Gastrocnemius medialis (tissue), 4 donors: ENCODE measurements around the gene MCF2L2. TPM values are rescaled to one million over a fixed set of nuclear protein-coding genes. Genes with fewer than 3 reads are reported as not detected.

Experiments used
- ATAC-seq, 2 donors: fragments of 150-250 bp; one replicate each; pipeline ENCODE4 v1.9.1; 2016
- DNase-seq, 2 donors: peaks; one replicate each; pipeline ENCODE4 v3.0.0-alpha.2; 2019
- H3K27ac ChIP-seq, 4 donors: fragments of 200-600 bp; sonication (generic); 1 replicate in 1 of 4; 2 replicates in 3 of 4; pipeline ENCODE4 v1.5.1; 2016 to 2018; ENCODE audit warnings: mild to moderate bottlenecking in 2 of 4, moderate library complexity in 1 of 4
- H3K27me3 ChIP-seq, 3 donors: fragments of 200-600 bp; sonication (generic) in 2 of 3; 1 replicate in 1 of 3; 2 replicates in 2 of 3; pipeline versions ENCODE4 v1.5.1 to v1.6.0; 2016 to 2019; ENCODE audit warnings: mild to moderate bottlenecking in 1 of 3, moderate library complexity in 1 of 3
- H3K36me3 ChIP-seq, 2 donors: fragments of 200-600 bp; sonication (generic) in 1 of 2; one replicate each; pipeline ENCODE4 v1.5.1; 2017 to 2018
- H3K4me1 ChIP-seq, 2 donors: fragments of 200-600 bp; sonication (generic) in 1 of 2; one replicate each; pipeline ENCODE4 v1.5.1; 2016 to 2017; ENCODE audit warnings: mild to moderate bottlenecking in 2 of 2
- H3K4me3 ChIP-seq, 4 donors: fragments of 200-600 bp; sonication (generic) in 3 of 4; 1 replicate in 1 of 4; 2 replicates in 3 of 4; pipeline ENCODE4 v1.5.1; 2016 to 2019; ENCODE audit warnings: mild to moderate bottlenecking in 2 of 4
- H3K9me3 ChIP-seq, 3 donors: fragments of 200-600 bp; sonication (generic) in 2 of 3; 1 replicate in 1 of 3; 2 replicates in 2 of 3; pipeline ENCODE4 v1.5.1; 2016 to 2019
- POLR2A ChIP-seq, 2 donors: fragments of 450-650 bp; IDR thresholded peaks; one replicate each; pipeline ENCODE4 v1.6.1; 2017; ENCODE audit warnings: antibody characterized with exemption in 2 of 2, mild to moderate bottlenecking in 2 of 2, moderate library complexity in 2 of 2
- in situ Hi-C, 4 donors: fragments of 200-750 bp; cut with MboI; loops; one replicate each; pipeline versions ENCODE4 v1.15.0 to v1.8.0; 2017; ENCODE audit warnings: low sequenced_read_pairs in 4 of 4
- intact Hi-C: fragments of 100-400 bp; cut with DNase I; formaldehyde crosslinking; loops from one replicate; pipeline ENCODE4 v1.15.1; 2023; ENCODE audit warnings: low total_unique reads
- total RNA-seq, 4 donors: library from RNA; depleted of rRNA; stranded (reverse); fragments of >200 nt; gene quantifications; one replicate each; pipeline versions ENCODE4 v1.1.0 to v1.2.3, GENCODE V29; 2016
- TF ChIP-seq, protein P1 (sequence below), 5 experiments: fragments of 450-650 bp in 3 of 5; fragments of 200-600 bp in 2 of 5; sonication (generic) in 2 of 5; IDR thresholded peaks in 4 of 5; conservative IDR thresholded peaks in 1 of 5; 1 replicate in 4 of 5; 2 replicates in 1 of 5; pipeline ENCODE4 v1.5.1; 2016 to 2019; ENCODE audit warnings: antibody characterized with exemption in 5 of 5, mild to moderate bottlenecking in 3 of 5, moderate library complexity in 3 of 5

MCF2L2 gene
- total RNA-seq, 4 donors from 2014 or later: 0.27 to 0.61 (median 0.46) TPM

DNA sequence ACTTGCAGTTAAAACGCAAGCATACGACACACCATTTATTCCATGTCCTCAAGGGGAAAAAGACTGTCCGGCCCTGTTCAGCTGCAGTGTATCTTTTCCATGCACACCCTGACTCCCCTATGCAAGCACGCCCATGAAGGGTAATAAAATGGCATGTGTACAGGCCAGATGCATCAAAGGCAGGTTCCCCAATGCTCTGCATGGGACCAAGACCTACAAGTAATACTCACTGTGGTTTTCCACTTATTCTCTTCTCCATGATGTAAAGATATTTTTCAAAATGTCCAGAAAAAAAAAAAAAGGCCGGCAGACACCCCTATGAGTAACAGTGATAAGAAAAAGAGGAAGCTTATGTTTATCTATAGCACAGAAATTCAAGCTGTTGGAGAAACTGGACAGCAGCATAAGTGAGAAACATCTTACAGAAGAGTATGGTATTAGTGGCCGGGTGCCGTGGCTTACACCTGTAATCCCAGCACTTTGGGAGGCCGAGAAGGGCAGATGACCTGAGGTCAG lies 70.8 kb downstream of the MCF2L2 start:
- no peak overlapping the region for H3K4me3 ChIP-seq
- DNase-seq: no peak
- no peak overlapping the region for H3K27ac ChIP-seq
- no peaks in the 10 kb centered on the region for H3K36me3 ChIP-seq
- intact Hi-C loops (no loop called here), in situ Hi-C loops (no loop called here)
- no peaks in the 10 kb centered on the region for H3K27me3 ChIP-seq
- no peaks in the 10 kb centered on the region for H3K4me1 ChIP-seq
- TF ChIP-seq, protein P1, sequence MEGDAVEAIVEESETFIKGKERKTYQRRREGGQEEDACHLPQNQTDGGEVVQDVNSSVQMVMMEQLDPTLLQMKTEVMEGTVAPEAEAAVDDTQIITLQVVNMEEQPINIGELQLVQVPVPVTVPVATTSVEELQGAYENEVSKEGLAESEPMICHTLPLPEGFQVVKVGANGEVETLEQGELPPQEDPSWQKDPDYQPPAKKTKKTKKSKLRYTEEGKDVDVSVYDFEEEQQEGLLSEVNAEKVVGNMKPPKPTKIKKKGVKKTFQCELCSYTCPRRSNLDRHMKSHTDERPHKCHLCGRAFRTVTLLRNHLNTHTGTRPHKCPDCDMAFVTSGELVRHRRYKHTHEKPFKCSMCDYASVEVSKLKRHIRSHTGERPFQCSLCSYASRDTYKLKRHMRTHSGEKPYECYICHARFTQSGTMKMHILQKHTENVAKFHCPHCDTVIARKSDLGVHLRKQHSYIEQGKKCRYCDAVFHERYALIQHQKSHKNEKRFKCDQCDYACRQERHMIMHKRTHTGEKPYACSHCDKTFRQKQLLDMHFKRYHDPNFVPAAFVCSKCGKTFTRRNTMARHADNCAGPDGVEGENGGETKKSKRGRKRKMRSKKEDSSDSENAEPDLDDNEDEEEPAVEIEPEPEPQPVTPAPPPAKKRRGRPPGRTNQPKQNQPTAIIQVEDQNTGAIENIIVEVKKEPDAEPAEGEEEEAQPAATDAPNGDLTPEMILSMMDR (IDR thresholded peaks at IDR 0.05 in 4 of 5, conservative IDR thresholded peaks at IDR 0.05 in 1 of 5): no peak
- no peak for TF ChIP-seq POLR2A (IDR thresholded peaks at IDR 0.05)
- H3K9me3 ChIP-seq: no peaks in the 10 kb centered on the region
- no peak for ATAC-seq

DNA sequence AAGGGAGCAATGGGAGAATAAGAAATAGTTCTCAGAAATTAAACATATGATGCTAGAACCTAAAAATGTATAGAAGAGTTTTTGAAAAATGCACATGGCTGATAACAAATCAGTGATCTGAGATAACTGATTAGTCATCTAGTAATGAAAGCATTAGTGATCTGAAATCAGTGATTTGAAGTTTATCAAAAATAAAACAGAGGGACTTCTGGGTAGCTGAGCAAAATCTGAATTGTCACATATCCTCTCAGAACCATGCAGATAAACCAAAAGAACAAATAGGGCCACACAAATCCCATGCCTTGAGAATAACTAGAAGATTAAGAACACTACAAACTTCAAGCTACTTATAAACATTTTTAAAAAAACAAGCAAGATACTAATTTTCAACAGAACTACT lies 71.5 kb downstream of the MCF2L2 start:
- in situ Hi-C loops (no loop called here), intact Hi-C loops (no loop called here)
- no peak overlapping the region for H3K27ac ChIP-seq
- no peak for DNase-seq
- TF ChIP-seq, protein P1 (IDR thresholded peaks at IDR 0.05 in 4 of 5, conservative IDR thresholded peaks at IDR 0.05 in 1 of 5): no peak
- no peaks in the 10 kb centered on the region for H3K9me3 ChIP-seq
- no peaks in the 10 kb centered on the region for H3K27me3 ChIP-seq
- no peak overlapping the region for H3K4me3 ChIP-seq
- H3K36me3 ChIP-seq: no peaks in the 10 kb centered on the region
- no peaks in the 10 kb centered on the region for H3K4me1 ChIP-seq
- ATAC-seq: no peak

DNA sequence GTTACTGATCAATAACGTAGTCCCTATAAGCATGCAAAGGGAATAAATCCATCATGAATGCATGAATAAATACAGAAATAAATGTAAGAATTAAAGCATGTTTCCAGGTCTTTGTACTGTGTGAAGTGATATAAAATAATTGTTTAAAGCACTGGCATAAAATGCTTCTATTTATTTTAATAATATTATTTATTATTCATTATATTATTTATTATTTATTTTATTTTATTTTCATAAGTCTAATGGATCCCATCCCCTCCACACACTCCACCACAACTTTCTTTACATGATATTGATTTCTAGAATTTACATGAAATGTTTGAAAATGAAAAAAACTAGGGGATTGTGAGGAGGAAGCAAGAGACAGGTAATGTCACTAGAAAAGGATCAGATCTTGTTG lies 73.5 kb downstream of the MCF2L2 start:
- Histone ChIP-seq H3K27ac (no peak overlapping the region), H3K4me1 (no peaks in the 10 kb centered on the region), H3K4me3 (no peak overlapping the region), H3K9me3 (no peaks in the 10 kb centered on the region), H3K36me3 (no peaks in the 10 kb centered on the region), H3K27me3 (no peaks in the 10 kb centered on the region)
- in situ Hi-C loops: no loop called here
- ATAC-seq (no peak), DNase-seq (no peak)
- TF ChIP-seq, protein P1 (IDR thresholded peaks at IDR 0.05 in 4 of 5, conservative IDR thresholded peaks at IDR 0.05 in 1 of 5): no peak
- TF ChIP-seq POLR2A (IDR thresholded peaks at IDR 0.05): no peak
- intact Hi-C loops: no loop called here

DNA sequence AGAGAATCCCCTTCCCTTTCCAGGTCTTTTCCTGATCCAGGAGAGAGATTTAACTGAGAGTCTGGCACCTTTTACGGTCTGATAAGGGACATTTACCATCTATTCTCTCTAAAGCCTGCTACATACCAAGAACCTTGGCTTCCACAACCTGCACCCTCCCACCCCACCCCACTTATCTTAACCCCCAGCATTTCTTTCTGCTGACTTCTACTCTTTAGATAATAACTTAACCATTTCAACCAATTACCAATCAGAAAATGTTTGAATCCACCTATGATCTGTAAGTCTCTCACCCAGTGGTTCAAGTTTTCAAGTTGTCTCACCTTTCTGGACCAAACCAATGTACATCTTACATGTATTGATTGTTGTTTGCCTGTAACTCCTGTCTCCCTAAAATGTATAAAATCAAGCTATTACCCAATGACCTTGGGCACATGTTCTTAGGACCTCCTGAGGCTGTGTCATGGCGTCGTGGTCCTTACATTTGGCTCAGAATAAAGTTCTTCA lies 74.0 kb downstream of the MCF2L2 start:
- H3K27me3 ChIP-seq: no peaks in the 10 kb centered on the region
- no peak for ATAC-seq
- DNase-seq: no peak
- intact Hi-C loops: no loop called here
- H3K4me3 ChIP-seq: no peak overlapping the region
- TF ChIP-seq POLR2A (IDR thresholded peaks at IDR 0.05): no peak
- TF ChIP-seq, protein P1 (IDR thresholded peaks at IDR 0.05 in 4 of 5, conservative IDR thresholded peaks at IDR 0.05 in 1 of 5): no peak
- H3K27ac ChIP-seq: no peak overlapping the region
- in situ Hi-C loops: no loop called here
- no peaks in the 10 kb centered on the region for H3K36me3 ChIP-seq
- H3K4me1 ChIP-seq: no peaks in the 10 kb centered on the region
- H3K9me3 ChIP-seq: no peaks in the 10 kb centered on the region

DNA sequence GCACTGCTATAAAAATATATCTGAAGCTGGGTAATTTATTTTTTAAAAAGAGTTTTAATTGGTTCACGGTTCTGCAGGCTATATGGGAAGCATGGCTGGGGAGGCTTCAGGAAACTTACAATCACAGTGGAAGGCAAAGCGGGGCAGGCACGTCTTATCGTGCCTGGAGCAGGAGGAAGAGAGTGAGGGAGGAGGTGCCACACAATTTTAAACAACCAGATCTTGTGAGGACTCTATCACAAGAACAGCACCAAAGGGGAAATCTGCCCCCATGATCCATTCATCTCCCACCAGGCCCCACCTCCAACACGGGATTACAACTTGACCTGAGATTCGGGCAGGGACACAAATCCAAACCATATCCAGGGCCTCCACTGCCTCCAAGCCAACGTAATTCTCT lies 75.0 kb downstream of the MCF2L2 start:
- in situ Hi-C loops: no loop called here
- ATAC-seq: no peak
- no peaks in the 10 kb centered on the region for H3K36me3 ChIP-seq
- no peaks in the 10 kb centered on the region for H3K27me3 ChIP-seq
- H3K4me3 ChIP-seq: no peak overlapping the region
- DNase-seq: no peak
- H3K4me1 ChIP-seq: no peaks in the 10 kb centered on the region
- H3K9me3 ChIP-seq: no peaks in the 10 kb centered on the region
- intact Hi-C loops: no loop called here
- H3K27ac ChIP-seq: no peak overlapping the region
- TF ChIP-seq, protein P1 (IDR thresholded peaks at IDR 0.05 in 4 of 5, conservative IDR thresholded peaks at IDR 0.05 in 1 of 5): no peak
- no peak for TF ChIP-seq POLR2A (IDR thresholded peaks at IDR 0.05)
